AG09309 (cell line): Measurements from ENCODE around the gene VPS54.

Experiments used
- DNase-seq: peaks from one replicate; pipeline ENCODE4 v3.0.0-alpha.2; 2010; ENCODE audit warnings: low read depth
- H3K4me3 ChIP-seq: 2 replicates; pipeline ENCODE4 v1.5.1; 2011; ENCODE audit warnings: mild to moderate bottlenecking, low read depth, low read length, moderate library complexity; ENCODE audit not compliant: control insufficient read depth
- CTCF ChIP-seq: IDR thresholded peaks from 2 replicates; pipeline ENCODE4 v1.5.1; 2011; ENCODE audit warnings: mild to moderate bottlenecking, low read depth, low read length, inconsistent platforms; ENCODE audit not compliant: insufficient read depth, control insufficient read depth; ENCODE audit errors: missing control alignments

Gene VPS54

GRCh38 chr2:64059270-64059669 is 40.0 kb upstream of the VPS54 start:
- DNase-seq, result no peak
- no peak for TF ChIP-seq CTCF
- H3K4me3 ChIP-seq, result no peak overlapping the region

GRCh38 chr2:64056021-64056420 is 36.8 kb upstream of the VPS54 start:
- H3K4me3 ChIP-seq, result no peak overlapping the region
- no peak for TF ChIP-seq CTCF
- DNase-seq, result no peak

GRCh38 chr2:64054161-64054915 is 35.1 kb upstream of the VPS54 start:
- no peak for TF ChIP-seq CTCF
- H3K4me3 ChIP-seq, result no peak overlapping the region
- no peak for DNase-seq

GRCh38 chr2:64052463-64053241 is 33.4 kb upstream of the VPS54 start:
- no peak for TF ChIP-seq CTCF
- no peak for DNase-seq
- no peak overlapping the region for H3K4me3 ChIP-seq

- peak; percentile 90 for TF ChIP-seq CTCF
- no peak for DNase-seq
- no peak overlapping the region for H3K4me3 ChIP-seq
Measured at GRCh38 chr2:64049633-64050220, 30.5 kb upstream of the VPS54 start.

GRCh38 chr2:64045938-64046337 is 26.7 kb upstream of the VPS54 start:
- DNase-seq, result no peak
- no peak for TF ChIP-seq CTCF
- no peak overlapping the region for H3K4me3 ChIP-seq
